ENCODE results near the gene PEX1. TPM values are rescaled to one million over a fixed set of nuclear protein-coding genes. Genes with fewer than 3 reads are reported as not detected.
"Not testable (repeated sequence)": the region's sequence is repeated elsewhere in the genome, so short reads cannot be mapped to it uniquely, and the experiment has no call there.

Gene PEX1
- 7.2 TPM in 2 replicates for total RNA-seq (2014; rRNA removed; shearing (Covaris generic))
- 7.3 and 14.9 TPM in 2 replicates for polyA plus RNA-seq (2015; cell fraction: cytosol; rRNA removed)
- polyA plus RNA-seq (2015; cell fraction: nucleus; rRNA removed) = 50.6 and 50.9 TPM in 2 replicates

DNA sequence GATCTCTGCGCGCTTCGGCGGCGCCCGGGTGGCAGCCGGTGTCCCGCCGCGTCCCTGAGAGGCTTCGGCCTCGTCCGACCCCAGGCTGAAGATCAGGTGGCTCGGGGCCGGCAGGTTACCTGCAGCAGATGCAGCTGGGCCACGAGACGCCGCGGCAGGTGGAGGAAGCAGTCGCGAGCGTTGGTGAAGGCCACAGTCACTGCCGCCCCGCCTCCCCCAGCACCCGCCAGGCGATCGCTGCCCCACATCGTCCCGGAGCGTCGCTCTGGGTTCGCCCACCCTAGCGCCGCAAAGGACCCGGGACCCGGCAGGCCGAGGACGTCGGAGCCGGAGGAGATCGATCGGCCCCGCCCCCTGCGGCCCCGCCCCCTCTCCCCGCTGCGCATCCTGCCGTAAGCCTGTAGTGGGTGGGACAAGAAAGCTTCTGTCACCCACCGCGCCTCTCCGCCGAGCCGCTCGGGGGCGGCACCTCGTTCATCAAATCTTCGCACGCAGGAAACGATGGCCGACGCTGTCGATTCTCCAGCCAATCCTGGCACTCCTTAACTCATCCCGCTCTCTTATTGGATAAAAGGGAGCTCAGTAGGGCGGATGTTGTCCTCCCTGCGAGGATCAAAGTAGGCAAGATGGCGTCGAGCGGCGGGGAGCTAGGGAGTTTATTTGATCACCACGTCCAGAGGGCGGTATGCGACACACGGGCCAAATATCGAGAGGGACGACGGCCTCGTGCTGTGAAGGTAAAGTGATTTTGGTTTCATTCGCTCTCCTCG is at the start of gene PEX1, which contains the start of gene RBM48:
TSS of gene PEX1 (minus strand) at position 333 of the 770 bp plus-strand sequence. CDS start at position 248, 85 bp downstream.
TSS of gene RBM48 (plus strand) at position 608 of the 770 bp plus-strand sequence. CDS start at position 627, 19 bp downstream.
- DNase-seq (ENCODE audit: low read depth) = peak; percentile 99

DNA sequence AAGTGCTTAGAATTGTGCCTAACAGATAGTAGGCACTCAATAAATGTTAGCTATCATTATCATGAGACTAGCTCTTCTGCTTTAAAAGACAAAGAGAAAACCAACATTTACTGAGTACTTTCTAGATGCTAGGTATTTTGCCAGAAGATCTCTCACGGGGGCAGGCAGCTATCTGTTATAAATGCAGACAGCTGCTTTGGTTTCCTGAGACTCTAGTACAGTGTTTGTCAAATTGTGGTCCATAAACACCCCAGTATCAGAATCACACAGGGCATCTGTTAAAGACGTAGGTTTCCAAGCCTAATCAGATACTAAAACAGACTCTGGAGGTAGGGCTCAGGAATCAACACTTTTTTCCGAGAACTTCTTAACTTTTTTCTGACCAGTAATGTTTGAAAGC is 48.0 kb upstream of the PEX1 start:
- no peak for DNase-seq (ENCODE audit: low read depth)

GRCh38 chr7:92569137-92569536 is 40.8 kb upstream of the PEX1 start:
- no peak for DNase-seq (ENCODE audit: low read depth)

DNA sequence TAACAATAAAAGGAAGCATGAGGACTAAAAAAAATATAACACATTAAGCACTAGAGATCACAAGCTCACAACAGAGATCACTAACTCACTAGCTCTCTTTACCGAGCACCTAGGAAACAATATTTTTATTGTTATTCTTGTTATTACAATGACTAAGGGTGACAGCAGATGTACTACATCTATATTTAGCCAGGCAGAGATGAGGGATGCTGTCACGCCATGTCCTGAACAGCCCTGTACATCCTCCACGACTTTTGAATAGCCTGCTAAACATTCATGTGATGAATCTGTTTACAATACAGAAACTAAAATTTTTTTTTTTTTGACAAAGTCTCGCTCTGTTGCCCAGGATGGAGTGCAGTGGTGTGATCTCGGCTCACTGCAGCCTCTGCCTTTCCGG is 39.1 kb upstream of the PEX1 start:
- DNase-seq (ENCODE audit: low read depth) = peak; percentile 48

- no peak for DNase-seq (ENCODE audit: low read depth)
Measured at GRCh38 chr7:92563345-92563744, 35.0 kb upstream of the PEX1 start.

GRCh38 chr7:92560602-92561001 is 32.3 kb upstream of the PEX1 start:
- no peak for DNase-seq (ENCODE audit: low read depth)

GRCh38 chr7:92557808-92558362 is 29.6 kb upstream of the PEX1 start:
- DNase-seq (ENCODE audit: low read depth) = no peak

- no peak for DNase-seq (ENCODE audit: low read depth)
Measured at GRCh38 chr7:92557249-92557648, 28.9 kb upstream of the PEX1 start.

DNA sequence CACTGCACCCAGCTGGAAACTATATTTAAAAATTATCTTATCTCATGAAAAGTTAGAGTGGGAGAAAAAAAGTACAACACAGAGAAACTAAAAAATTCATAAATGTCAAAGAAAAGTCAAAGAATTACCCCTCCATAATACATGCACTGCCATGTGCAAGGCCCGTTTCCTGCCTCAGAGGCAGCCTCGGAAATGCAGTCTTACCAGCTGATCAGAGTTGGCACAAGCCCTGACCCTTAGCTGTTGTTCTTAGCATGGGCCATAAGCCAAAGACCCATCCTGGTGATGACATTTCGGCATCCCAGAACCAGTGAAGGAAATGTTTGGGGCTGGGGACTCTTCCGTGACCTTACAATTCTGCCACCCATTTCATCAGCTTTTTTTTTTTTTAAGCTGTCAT is 21.9 kb upstream of the PEX1 start:
- DNase-seq (ENCODE audit: low read depth) = no peak

GRCh38 chr7:92547579-92547978 is 19.3 kb upstream of the PEX1 start:
- no peak for DNase-seq (ENCODE audit: low read depth)

GRCh38 chr7:92546856-92547497 is 18.7 kb upstream of the PEX1 start:
- DNase-seq (ENCODE audit: low read depth) = no peak

DNA sequence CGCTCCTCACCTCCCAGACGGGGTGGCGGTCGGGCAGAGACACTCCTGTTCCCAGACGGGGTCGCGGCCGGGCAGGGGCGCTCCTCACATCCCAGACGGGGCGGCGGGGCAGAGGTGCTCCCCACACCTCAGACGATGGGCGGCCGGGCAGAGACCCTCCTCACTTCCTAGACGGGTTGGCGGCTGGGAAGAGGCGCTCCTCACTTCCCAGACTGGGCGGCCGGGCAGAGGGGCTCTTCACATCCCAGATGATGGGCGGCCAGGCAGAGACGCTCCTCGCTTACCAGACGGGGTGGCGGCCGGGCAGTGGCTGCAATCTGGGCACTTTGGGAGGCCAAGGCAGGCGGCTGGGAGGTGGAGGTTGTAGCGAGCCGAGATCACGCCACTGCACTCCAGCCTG is 16.8 kb upstream of the PEX1 start:
- DNase-seq (ENCODE audit: low read depth) = not testable (repeated sequence)

GRCh38 chr7:92543542-92543941 is 15.2 kb upstream of the PEX1 start:
- DNase-seq (ENCODE audit: low read depth) = not testable (repeated sequence)

DNA sequence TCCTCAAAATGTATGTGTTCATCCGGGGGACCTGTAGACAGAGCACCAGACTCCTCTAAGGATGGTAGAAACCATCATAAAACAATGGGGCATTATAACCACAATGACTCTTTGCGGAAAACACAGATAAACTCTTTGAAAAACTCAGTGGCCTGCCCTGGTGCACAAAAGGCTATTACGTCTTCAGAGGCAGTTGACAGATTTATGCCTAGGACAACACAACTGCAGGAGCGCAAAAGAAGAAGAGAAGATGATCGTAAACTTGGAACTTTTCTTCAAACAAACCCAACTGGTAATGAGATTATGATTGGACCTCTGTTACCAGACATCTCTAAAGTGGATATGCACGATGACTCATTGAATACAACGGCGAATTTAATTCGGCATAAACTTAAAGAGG is 6.3 kb upstream of the PEX1 start:
- DNase-seq (ENCODE audit: low read depth) = no peak

GRCh38 chr7:92528958-92529264 is 591 bp upstream of the PEX1 start:
- no peak for DNase-seq (ENCODE audit: low read depth)

GRCh38 chr7:92527300-92528187 is 776 bp downstream of the PEX1 start:
- peak; percentile 49 for DNase-seq (ENCODE audit: low read depth)

GRCh38 chr7:92523110-92523509 is 5.2 kb downstream of the PEX1 start:
- DNase-seq (ENCODE audit: low read depth) = no peak

DNA sequence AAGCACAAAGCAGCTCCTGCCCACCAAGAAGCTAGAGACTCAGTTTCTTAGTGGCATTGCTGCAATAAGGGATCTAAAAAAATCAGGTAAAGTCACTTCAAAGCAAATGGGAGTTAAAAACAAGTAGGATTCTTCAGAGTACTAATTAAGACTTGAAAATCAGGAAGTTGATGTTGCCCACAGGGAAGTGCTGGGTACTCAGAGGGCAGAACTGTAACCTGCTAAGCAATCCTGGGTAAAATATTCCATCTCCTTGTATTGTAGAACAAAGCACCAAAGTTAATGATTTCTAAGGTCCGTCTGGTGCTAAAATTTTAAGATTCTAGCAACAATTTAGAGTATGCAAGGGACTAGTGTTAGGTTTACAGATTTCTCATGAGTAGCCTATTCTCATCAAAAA is 8.3 kb downstream of the PEX1 start:
- DNase-seq (ENCODE audit: low read depth) = no peak

DNA sequence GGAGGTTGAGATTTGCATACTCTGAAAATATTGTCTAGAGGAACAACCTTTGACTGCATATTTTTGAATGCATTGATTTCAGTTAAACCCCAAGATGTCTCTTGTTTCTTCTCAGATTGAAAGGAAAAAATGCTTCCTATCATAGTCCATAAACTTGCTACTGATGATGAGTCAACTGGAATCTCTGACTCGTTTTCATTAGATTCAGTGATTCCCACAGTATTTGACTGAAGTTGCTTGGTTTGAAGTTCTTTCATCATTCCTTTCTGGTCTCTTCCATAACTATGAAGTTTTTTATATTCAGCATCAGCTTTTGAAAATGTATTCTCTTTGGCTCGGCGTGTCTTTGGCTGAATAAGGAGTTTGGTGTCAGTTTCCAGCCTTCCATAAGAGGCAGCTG is 10.7 kb downstream of the PEX1 start:
- peak; percentile 26 for DNase-seq (ENCODE audit: low read depth)

DNA sequence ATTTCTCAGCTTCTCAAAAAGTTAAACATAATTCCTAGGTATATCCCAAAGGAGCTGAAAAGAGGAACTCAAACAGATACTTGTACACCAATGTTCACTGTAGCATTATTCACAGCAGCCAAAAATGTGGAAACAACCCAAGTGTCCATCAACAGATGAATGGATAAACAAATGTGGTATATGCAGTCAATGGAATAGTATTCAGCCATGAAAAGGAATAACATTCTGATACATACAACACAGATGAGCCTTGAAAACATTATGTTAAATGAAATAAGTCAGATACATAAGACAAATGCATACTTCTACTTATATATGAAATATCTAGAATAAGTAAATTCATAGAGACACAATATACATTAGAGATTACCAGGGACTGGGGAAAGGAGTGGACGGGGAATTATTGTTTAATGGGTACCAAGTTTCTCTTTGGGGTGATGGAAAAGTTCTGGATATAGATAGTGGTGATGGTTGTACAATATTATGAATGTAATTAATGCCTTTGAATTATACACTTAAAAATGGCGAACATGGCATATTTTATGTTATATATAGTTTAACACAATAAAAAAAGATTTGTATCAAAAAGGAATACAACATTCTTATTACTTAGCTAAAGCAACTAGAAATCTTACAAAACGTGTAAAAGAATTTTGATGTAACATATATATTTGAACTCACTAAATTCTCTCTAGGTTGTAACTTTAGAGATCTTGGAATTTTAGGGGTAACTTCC is 15.0 kb downstream of the PEX1 start:
- no peak for DNase-seq (ENCODE audit: low read depth)

GRCh38 chr7:92508946-92509345 is 19.4 kb downstream of the PEX1 start:
- DNase-seq (ENCODE audit: low read depth) = no peak

Data from HT1080 (cell line).